Vagina (tissue), 2 donors: ENCODE measurements around the gene MBTPS1.

Experiments
- POLR2A ChIP-seq, 2 donors: fragments of 450-650 bp; IDR thresholded peaks; one replicate each; pipeline ENCODE4 v1.6.1; 2017; ENCODE audit warnings: antibody characterized with exemption in 2 of 2, mild to moderate bottlenecking in 2 of 2, moderate library complexity in 2 of 2
- POLR2AphosphoS5 ChIP-seq, 2 donors: sonication (generic); formaldehyde crosslinking; IDR thresholded peaks; one replicate each; pipeline ENCODE4 v1.9.0; 2017; ENCODE audit warnings: antibody characterized with exemption in 2 of 2, mild to moderate bottlenecking in 2 of 2, low read depth in 1 of 2; ENCODE audit not compliant: insufficient read depth in 1 of 2
- TF ChIP-seq, protein P1 (sequence below), 3 experiments: fragments of 450-650 bp in 2 of 3; fragments of 200-600 bp in 1 of 3; sonication (generic) in 1 of 3; IDR thresholded peaks; one replicate each; pipeline ENCODE4 v1.5.1; 2017 to 2019; ENCODE audit warnings: antibody characterized with exemption in 3 of 3, mild to moderate bottlenecking in 2 of 3, moderate library complexity in 2 of 3

DNA sequence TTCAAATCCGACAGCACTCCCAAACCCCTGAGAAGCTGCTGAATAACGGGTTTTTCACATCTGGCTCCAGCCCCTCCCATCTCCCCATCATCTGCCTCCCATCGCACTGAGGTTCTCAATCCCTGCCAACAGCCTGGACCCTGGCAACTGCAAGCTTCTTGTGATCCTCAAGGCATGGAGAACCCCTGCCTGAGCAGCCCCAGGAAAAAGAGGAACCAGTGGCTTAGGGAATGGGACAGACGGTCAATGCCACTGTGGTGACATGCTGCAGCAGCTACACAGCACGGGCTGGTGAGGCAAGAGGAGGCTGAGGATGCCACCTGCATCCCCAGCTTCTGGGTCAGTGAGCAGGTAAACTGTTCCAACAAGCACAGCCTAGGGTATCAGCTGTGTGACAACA is 3.3 kb upstream of the MBTPS1 start:
- TF ChIP-seq POLR2A (IDR thresholded peaks at IDR 0.05) (no peak), POLR2AphosphoS5 (IDR thresholded peaks at IDR 0.05; ENCODE audit: insufficient read depth in 1 of 2, low read depth in 1 of 2) (no peak)
- TF ChIP-seq, protein P1, sequence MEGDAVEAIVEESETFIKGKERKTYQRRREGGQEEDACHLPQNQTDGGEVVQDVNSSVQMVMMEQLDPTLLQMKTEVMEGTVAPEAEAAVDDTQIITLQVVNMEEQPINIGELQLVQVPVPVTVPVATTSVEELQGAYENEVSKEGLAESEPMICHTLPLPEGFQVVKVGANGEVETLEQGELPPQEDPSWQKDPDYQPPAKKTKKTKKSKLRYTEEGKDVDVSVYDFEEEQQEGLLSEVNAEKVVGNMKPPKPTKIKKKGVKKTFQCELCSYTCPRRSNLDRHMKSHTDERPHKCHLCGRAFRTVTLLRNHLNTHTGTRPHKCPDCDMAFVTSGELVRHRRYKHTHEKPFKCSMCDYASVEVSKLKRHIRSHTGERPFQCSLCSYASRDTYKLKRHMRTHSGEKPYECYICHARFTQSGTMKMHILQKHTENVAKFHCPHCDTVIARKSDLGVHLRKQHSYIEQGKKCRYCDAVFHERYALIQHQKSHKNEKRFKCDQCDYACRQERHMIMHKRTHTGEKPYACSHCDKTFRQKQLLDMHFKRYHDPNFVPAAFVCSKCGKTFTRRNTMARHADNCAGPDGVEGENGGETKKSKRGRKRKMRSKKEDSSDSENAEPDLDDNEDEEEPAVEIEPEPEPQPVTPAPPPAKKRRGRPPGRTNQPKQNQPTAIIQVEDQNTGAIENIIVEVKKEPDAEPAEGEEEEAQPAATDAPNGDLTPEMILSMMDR (IDR thresholded peaks at IDR 0.05) = no peak
